Measurements from ENCODE around the gene HSPB3.

The HSPB3 gene

GRCh38 chr5:54492178-54492577, 36.7 kb downstream of the HSPB3 start:
- no peak for ATAC-seq
- TF ChIP-seq RARB (CRISPR knock-in tag; IDR thresholded peaks at IDR 0.05) = no peak
- TF ChIP-seq ZC3H10 (CRISPR knock-in tag; IDR thresholded peaks at IDR 0.05) = no peak
- no peak for TF ChIP-seq CSRNP3 (CRISPR knock-in tag; IDR thresholded peaks at IDR 0.05)
- no peak for TF ChIP-seq ISL1 (CRISPR knock-in tag; IDR thresholded peaks at IDR 0.05)
- TF ChIP-seq GLIS3 (CRISPR knock-in tag; IDR thresholded peaks at IDR 0.05) = no peak
- no peak for TF ChIP-seq ZFP30 (CRISPR knock-in tag; IDR thresholded peaks at IDR 0.05)
- TF ChIP-seq ZNF70 (CRISPR knock-in tag; IDR thresholded peaks at IDR 0.05) = no peak
- TF ChIP-seq ZNF565 (CRISPR knock-in tag; conservative IDR thresholded peaks at IDR 0.05; ENCODE audit: low read depth) = no peak
- no peak for TF ChIP-seq ZNF8 (CRISPR knock-in tag; IDR thresholded peaks at IDR 0.05)
- no peak for TF ChIP-seq ESRRG (CRISPR knock-in tag; IDR thresholded peaks at IDR 0.05)
- TF ChIP-seq TSHZ2 (CRISPR knock-in tag; IDR thresholded peaks at IDR 0.05) = no peak
- TF ChIP-seq POU6F1 (CRISPR knock-in tag; IDR thresholded peaks at IDR 0.05; ENCODE audit: borderline replicate concordance, low read depth) = no peak
- TF ChIP-seq BACH2 (CRISPR knock-in tag; IDR thresholded peaks at IDR 0.05; ENCODE audit: borderline replicate concordance) = no peak
- TF ChIP-seq PPARA (CRISPR knock-in tag; IDR thresholded peaks at IDR 0.05; ENCODE audit: borderline replicate concordance) = no peak
- no peak for TF ChIP-seq TCF4 (CRISPR knock-in tag; IDR thresholded peaks at IDR 0.05; ENCODE audit: borderline replicate concordance)

GRCh38 chr5:54495027-54495426, 39.5 kb downstream of the HSPB3 start:
- TF ChIP-seq ARNTL (CRISPR knock-in tag; IDR thresholded peaks at IDR 0.05; ENCODE audit: borderline replicate concordance, low read depth) (no peak), ZNF70 (CRISPR knock-in tag; IDR thresholded peaks at IDR 0.05) (no peak), TSHZ2 (CRISPR knock-in tag; IDR thresholded peaks at IDR 0.05) (no peak), ZFP3 (CRISPR knock-in tag; IDR thresholded peaks at IDR 0.05) (no peak), TCF4 (CRISPR knock-in tag; IDR thresholded peaks at IDR 0.05; ENCODE audit: borderline replicate concordance) (no peak), ZNF565 (CRISPR knock-in tag; conservative IDR thresholded peaks at IDR 0.05; ENCODE audit: low read depth) (no peak), RARB (CRISPR knock-in tag; IDR thresholded peaks at IDR 0.05) (no peak), ZFP30 (CRISPR knock-in tag; IDR thresholded peaks at IDR 0.05) (no peak), POU6F1 (CRISPR knock-in tag; IDR thresholded peaks at IDR 0.05; ENCODE audit: borderline replicate concordance, low read depth) (no peak), ESRRG (CRISPR knock-in tag; IDR thresholded peaks at IDR 0.05) (no peak), CREB5 (CRISPR knock-in tag; IDR thresholded peaks at IDR 0.05; ENCODE audit: low read depth) (no peak), ZNF8 (CRISPR knock-in tag; IDR thresholded peaks at IDR 0.05) (no peak), ISL1 (CRISPR knock-in tag; IDR thresholded peaks at IDR 0.05) (no peak), TOX (CRISPR knock-in tag; IDR thresholded peaks at IDR 0.05; ENCODE audit: borderline replicate concordance) (no peak), OSR1 (CRISPR knock-in tag; IDR thresholded peaks at IDR 0.05) (no peak)
- no peak for ATAC-seq

Measured in SK-N-SH treated with all-trans-retinoic acid at 6 μM for 48 hours (cell line).